ENCODE measurements around the gene GABRP.

GRCh38 chr5:170757182-170757601 is 26.3 kb upstream of the GABRP start:
- TF ChIP-seq, protein P1, sequence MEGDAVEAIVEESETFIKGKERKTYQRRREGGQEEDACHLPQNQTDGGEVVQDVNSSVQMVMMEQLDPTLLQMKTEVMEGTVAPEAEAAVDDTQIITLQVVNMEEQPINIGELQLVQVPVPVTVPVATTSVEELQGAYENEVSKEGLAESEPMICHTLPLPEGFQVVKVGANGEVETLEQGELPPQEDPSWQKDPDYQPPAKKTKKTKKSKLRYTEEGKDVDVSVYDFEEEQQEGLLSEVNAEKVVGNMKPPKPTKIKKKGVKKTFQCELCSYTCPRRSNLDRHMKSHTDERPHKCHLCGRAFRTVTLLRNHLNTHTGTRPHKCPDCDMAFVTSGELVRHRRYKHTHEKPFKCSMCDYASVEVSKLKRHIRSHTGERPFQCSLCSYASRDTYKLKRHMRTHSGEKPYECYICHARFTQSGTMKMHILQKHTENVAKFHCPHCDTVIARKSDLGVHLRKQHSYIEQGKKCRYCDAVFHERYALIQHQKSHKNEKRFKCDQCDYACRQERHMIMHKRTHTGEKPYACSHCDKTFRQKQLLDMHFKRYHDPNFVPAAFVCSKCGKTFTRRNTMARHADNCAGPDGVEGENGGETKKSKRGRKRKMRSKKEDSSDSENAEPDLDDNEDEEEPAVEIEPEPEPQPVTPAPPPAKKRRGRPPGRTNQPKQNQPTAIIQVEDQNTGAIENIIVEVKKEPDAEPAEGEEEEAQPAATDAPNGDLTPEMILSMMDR (conservative IDR thresholded peaks at IDR 0.05; ENCODE audit: low read length): no peak
- no peak for TF ChIP-seq EZH2phosphoT487 (IDR thresholded peaks at IDR 0.05; ENCODE audit: borderline replicate concordance)

Measured in Loucy (cell line).